NCI-H2081 treated with DMSO at 0.1 percent for 48 hours (cell line): Measurements from ENCODE around the gene AHNAK.
"Not testable (repeated sequence)": the region's sequence is repeated elsewhere in the genome, so short reads cannot be mapped to it uniquely, and the experiment has no call there.

Experiments used
- DNase-seq: peaks from one replicate; lab custom pipeline; 2025; lab: John Stamatoyannopoulos, UW

The AHNAK gene

DNA sequence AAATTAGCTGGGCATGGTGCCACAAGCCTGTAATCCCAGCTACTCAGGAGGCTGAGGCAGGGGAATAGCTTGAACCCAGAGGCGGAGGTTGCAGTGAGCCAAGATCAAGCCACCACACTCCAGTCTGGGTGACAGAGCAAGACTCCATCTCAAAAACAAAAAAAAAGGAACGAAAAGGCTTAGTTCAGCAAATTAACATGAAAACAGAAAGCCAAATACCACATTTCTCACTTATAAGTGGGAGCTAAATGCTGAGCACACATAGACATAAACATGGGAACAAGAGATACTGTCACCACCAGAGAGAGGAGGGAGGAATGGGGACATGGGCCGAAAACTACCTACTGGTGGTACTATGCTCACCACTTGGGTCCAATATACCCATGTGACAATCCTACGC is 89.1 kb downstream of the AHNAK start:
- no peak for DNase-seq

DNA sequence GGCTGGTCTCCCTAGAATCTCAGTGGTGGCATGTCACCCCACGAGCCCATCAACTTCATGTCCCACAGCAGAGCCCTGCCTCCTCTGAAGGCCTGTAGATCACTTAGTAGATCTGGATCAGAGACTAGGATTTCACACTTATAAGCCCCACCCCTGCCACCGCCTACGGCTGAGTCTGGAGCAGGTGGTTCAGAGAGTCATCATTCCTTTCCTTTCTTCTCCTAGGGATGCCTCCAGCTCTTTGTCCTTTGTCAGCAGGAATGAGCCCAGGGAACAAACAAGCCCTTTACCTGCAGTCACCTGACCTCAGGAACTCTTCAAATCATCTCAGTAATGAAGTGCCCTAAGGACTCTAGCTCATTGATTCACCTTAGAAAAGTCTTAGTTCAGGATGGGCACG is 90.0 kb downstream of the AHNAK start:
- DNase-seq: no peak

DNA sequence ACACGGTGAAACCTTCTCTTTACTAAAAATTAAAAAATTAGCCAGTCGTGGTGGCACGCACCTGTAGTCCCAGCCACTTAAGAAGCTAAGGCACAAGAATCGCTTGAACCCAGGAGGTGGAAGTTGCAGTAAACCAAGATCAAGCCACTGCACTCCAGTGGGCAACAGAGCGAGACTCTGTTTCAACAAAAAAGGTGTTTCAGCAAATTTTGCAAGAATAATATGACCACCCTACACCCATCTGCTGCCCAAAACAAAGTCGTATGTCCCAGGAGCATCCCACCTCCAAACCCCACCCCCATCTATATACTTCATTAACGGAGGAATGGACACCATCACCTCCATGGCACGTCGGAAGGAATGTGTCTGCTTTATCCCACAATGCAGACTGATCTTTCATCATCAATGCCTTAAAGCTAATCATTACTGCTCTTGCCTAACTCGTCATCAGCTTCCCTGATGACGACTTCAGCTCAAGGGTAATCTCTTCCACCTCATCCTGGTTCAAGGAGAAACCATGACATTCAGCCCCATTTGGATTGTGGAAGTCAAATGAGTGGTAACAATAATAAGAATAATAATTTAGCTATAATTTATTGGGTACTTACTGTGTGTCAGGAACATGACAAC is 93.7 kb downstream of the AHNAK start:
- no peak for DNase-seq

DNA sequence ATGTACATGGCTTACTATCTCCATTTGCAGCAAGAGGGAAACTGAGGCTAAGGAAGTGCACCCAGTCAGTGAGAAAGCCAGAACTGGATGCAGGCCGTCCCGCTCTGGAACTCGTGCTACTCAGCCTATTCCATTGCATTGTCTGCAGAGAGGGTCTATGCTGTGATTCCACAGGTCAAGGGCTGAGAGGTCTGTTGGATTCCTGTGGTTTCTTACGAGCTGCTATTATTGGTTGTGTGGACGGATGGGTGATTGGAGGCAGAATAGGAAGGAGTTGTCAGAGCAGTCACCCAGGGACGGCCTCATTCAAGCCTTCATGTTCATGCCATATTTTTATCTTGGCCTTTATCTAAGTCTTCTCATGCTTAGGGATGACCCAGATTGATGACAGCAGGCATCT is 94.3 kb downstream of the AHNAK start:
- DNase-seq: no peak

DNA sequence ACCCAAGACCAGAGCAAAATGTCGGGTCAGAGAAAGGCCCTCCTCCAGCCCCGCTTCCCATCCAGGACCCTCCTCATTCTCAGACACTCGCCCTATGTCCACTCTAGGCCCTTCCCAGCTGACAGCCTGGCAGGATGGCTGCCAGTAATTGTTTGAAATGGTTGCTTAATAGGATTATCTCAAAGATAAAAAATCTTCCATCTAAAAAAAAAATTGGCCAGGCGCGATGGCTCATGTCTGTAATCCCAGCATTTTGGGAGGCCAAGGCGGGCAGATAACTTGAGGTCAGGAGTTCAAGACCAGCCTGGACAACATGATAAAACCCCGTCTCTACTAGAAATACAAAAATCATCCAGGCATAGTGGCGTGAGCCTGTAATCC is 95.4 kb downstream of the AHNAK start:
- no peak for DNase-seq

DNA sequence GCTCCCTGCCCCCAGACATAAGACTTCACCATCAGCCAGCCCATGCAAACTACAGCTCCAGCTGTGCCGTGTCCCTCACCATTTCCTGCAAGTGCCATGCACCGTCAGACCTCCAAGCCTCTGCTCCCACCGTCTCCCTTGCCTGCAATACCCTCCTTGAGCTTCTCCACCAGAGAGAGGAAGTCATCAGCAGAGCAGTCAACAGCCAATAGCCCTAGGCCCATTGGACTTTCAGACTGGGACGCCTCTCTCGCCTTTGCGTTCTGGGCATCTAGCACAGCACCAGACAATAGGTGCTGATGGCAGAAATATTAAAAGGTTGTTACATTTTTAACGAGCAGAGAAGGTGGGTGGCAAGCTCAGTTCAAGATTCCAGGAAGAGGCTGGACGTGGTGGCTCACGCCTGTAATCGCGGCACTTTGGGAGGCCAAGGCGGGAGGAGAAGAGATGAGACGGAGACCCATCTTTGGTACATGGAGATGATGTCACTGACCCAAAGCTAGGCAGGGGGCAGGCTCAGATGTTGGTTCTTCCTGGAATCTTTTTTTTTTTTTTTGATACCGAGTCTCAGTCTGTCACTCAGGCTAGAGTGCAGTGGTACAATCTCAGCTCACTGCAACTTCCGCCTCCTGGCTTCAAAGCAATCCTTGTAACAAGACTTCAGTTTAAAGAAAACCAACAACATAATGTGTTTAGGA is 95.9 kb downstream of the AHNAK start:
- DNase-seq: no peak

DNA sequence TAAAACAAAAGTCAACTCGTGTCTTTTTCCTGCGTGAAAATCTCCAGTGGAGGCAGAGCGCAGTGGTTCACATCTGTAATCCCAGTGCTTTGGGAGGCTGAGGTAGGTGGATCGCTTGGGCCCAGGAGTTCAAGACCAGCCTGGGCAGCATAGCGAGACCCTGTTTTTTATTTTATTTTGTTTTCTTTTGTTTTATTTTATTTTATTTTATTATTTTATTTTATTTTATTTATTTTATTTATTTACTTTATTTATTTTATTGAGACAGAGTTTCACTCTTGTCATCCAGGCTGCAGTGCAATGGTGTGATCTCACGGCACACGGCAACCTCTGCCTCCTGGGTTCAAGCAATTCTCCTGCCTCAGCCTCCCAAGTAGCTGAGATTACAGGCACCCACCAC is 96.7 kb downstream of the AHNAK start:
- not testable (repeated sequence) for DNase-seq

DNA sequence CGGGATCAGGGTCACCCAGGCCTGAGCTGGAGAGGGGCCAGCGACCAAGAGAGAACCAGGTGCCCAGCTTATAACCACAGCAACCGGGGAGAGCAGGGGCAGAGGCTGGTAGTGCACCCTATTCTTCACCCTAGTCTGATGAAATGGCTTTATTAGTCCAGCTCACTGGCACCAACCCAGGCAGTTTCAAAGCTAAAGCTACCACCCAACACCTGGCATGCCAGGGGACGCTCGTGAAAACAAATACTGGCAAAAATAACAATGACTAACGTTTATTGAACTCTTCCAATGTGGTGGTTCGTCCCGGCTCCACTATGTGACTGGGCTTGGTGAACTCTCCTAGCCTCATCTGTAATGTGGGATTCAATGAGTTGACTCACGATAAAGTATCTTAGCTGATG is 97.2 kb downstream of the AHNAK start:
- no peak for DNase-seq

DNA sequence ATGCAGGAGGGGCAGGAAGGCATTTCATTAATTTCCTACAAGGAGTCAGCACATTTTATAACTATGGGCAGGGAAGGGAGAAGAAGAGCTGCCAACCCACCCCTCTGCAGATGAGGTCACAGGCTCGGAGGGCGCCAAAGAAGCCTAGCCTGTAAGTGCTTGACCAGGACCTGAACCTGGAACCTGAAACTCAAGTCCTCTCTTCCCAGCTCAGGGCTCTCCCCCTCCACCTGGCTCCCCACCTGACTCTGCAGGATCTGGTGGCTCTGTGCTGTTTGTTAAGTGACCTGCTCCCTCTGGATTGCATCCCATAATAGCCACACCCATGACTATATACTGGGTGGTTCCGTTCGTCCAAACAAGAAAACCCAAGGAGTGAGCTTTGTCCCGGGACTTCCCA is 100.5 kb downstream of the AHNAK start:
- DNase-seq: no peak

DNA sequence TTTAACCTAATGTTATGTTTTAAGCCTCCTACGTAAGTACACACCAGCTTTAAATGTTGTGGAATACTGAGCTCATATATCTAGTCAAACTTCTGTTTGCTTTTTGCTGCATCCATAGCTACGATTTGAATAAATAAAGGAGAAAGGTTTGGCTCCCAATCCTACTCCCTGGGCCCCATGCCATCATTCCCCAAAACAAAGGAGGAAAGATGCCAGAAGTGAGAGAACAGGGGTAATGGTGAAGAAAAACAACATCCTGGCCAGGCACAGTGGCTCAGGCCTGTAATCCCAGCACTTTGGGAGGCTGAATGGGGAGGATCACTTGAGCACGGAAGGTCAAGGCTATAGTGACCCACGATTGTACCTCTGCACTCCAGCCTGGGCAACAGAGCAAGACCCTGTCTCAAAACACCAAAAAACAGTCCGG is 101.3 kb downstream of the AHNAK start:
- DNase-seq: no peak

DNA sequence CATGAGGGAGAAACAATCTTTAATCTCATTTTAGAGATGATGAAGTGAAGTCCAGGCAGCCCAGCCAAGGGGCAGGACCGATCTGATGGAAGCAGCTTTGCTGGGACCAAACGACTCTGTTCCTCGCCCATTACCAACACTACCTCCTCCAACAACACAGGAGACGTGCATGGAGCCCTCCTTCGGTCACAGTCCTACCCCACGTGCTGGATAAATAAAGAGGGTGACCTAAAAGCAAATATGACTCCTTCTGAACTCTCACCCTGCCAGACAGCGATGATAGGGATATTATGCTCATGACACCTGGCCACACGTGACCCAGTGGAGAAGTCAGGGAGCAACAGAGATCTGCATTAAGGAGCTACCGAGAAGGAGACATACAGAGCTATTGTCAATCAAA is 101.8 kb downstream of the AHNAK start:
- DNase-seq: no peak

DNA sequence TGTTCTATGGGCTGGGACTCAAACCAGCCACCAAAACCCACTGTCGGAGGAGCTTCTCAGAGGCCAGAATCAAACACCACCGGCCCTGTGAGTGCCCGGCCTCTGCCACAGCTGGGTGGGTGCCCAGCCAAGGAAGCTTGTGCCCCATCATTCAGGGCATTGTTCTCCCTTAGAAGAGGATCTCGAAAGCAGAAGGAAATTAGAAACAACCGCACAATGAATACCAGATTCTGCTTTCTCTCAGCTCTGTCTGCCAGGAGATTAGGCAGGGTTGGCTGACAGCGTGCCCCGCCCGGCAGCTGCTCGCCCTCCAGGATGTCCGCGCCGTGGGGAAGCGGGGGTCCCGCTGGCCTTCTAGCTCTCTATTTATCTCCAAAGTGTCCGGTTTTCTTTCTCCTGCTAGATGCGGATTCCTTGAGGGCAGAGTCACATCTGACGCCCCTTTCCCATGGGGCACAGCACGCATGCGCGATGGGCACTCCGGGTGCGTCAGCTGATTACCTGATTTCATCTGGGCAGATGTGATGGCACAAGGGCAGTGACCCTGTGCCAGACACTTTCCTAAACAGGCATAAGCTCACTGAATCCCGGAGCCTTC is 102.3 kb downstream of the AHNAK start:
- peak; percentile 23 for DNase-seq

DNA sequence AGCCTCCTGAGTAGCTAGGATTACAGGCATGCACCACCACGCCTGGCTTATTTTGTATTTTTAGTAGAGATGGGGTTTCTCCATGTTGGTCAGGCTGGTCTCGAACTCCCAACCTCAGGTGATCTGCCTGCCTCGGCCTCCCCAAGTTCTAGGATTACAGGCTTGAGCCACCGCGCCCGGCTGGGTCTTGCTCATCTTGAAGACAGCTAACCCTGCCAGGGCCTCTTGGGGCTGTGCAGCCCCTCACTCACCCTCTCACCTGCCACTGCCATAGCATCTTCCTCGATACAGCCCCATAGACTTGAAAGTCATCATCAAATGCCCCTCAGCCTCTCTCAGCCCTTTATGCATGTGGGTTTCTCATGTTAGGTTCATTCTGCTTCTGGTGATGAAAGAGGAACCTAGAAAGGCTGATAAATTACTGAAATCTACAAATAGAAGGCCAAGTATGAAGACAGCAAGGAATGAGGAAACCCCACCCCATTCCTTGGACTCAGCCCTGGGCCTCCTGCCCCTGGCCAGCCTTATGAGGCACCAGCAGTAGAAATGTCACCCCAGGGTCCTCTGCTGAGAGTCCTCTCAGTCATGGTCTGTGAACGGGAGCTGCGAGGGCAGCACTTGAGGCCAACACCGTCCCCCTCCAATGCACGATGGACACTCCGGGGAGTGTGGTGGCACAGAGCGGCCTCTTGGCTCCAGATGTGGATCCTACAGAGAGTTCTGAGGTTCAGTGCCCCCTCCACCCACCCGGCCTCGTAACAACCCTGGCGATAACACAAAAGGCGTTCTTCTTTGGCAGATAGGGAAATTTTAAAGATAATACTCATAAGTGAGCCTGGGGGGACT is 103.0 kb downstream of the AHNAK start:
- DNase-seq: no peak

DNA sequence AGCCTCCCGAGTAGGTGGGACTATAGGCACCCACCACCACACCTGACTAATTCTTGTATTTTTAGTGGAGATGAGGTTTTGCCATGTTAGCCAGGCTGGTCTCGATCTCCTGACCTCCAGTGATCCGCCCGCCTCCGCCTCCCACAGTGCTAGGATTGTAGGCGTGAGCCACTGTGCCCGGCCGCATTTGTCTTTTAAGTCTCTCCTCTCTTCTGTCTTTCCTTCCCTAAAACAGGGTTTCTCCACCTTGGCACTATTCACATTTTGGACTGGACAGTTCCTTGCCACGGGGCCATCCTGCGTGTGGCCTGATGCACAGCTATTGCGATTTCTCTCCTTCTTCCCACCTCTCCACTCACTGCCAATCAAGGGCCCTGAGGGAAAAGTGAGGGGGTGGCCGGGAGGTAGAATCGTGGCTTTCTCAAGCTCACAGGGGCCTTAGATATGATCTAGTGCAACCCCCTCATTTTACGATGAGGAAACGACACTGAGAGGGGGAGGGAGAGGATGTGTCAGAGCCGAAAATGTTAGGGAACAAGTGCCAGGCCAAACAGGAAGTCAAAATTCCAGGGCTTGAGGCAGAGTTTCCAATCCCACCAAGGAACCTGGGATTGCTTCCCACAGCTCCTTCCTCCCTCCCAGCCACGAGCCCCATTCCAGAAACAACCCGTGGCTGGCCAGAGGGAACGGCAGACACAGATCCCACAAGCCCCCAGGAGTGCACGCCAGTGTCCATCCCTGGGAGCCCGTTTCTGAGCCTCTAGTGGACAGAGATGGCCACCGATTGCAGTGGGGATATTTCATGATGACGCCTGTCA is 106.6 kb downstream of the AHNAK start:
- no peak for DNase-seq

DNA sequence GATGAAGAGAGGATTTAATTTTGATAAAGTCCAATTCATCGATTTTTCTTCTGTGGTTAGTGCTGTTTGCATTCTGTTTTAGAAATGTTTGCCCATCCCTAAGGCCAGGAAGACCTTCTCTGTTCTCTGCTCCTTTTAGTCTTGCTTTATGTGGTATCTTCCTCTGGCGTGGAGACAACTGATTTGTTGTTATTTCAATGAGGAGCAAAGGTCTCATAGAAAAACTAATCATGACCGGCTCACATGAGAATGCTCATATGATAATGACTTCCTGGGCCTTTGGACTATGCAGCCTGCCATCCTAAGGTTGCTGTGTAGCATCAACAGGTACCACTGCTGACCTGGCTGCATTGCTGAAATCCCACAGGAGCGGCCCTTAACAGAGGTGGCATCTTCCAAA is 108.0 kb downstream of the AHNAK start:
- no peak for DNase-seq

DNA sequence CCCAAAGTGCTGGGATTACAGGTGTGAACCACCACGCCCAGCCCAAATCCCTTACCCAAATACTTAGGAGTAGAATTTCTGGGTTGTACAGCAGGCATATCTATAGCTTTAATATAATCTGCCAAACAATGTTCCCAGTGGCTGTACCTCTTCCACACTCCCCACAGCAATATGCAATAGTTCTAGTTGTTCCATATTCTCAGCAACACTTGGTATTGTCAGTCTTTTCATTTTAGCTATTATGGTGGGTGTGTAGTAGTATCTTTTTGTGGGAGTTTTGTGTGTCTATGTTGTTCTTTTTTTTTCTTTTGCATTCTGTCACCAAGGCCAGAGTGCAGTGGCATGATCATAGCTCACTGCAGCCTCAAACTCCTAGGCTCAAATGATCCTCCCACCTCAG is 109.0 kb downstream of the AHNAK start:
- no peak for DNase-seq

DNA sequence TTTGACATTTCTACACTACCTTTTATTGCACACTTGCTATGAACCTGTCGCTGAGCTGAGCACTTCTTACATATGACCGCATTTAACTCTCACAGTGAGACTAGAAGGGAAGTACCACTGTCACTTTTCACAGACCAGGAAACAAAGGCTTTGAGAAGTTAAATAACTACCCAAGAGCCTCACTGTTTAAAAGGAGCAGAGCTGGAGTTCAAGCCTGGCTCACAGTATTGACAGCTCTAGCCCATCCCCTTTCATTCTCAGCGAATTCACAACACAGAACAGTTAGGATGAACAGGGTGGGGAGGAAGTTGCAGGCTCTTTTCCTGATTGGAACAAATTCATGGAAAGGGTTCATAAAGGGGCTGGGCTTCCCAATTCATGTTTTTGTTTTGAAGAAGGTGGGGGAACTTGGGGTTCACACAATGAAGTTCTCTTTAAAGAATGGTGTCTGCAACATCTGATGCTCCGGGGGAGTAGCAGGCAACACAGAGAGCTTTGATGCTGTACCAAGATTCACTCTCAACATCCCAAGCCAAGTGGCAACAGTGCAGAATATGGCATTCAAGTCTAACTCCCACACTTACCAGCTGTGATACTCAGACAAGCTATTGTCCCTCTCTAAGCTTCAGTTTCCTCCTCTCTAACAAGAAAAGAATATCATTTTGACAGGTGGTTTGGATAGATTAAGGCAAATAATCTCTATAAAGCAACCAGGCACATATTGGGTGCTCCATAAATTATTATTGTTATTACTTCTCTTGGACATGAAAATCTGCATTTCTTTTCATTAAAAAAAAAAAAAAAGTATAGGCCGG is 110.6 kb downstream of the AHNAK start:
- no peak for DNase-seq

DNA sequence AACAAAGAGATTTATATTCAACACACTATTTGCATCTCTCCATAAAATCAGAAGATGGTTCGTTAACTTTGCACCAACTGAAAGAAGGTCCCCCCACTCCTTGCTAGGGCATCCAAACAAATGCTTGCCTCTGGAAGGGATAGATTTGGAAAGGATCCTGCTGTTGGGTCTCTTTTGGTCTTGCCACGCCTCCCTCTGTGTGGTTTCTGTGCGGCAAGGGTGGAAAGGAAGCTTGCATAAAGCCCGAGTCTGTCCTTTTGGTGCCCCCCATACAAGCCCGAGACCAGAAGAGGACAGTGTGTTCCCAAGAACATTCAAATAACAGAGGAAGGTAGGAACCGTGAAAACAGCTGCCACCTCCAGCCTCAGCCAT is 112.7 kb downstream of the AHNAK start:
- no peak for DNase-seq

DNA sequence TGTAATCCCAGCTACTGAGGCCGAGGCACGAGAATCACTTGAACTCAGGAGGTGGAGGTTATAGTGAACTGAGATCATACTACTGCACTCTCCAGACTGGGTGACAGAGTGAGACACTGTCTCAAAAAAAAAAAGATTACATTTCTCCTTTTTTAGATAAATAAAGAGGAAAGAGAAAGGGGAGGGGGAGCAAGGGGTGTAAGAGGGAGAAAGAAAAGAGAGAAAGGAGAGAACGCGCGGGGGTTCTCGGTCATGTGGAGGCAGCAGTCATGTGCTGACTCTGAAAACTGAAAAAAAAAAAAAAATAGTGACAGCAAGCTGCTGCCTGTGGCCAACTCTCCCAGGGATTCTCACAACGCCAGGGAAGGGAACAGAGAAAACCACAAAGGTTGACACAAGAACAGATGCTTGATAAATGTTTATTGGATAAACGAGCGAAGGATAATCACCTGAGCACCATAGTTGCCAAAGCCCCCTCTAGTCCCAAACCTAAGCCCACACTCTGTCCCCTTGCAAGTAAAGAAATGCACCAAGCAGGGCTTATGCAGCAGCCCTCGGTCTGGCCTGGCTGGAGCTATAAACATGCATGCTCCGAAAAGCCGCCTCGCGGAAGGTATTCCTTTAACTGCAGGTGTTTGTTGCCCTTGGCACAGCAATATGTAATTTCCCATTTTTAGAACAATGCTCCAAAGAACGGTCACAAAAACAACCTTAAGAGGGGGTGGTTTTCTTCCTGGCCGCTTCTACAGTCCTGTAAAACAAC is 113.3 kb downstream of the AHNAK start:
- DNase-seq: no peak

DNA sequence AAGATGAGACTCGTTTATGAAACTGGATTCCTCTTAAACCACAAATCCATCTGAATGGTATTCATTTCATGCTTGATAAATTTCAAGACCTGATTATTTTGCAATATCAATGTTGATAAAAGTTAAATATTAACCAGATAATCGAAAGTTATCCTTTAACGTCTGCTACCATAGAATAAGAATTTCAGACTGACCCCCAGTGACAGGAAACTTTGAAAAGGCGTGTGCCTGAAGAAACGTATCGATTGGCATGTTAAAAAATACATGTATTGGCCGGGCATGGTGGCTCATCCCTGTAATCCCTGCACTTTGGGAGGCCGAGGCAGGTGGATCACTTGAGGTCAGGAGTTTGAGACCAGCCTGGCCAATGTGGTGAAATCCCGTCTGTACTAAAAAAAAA is 113.9 kb downstream of the AHNAK start:
- no peak for DNase-seq
